Neural cell (in vitro differentiated cells): ENCODE measurements around the gene GJE1. TPM values are rescaled to one million over a fixed set of nuclear protein-coding genes. Genes with fewer than 3 reads are reported as not detected.
"Not testable (repeated sequence)": the region's sequence is repeated elsewhere in the genome, so short reads cannot be mapped to it uniquely, and the experiment has no call there.

ENCODE experiments used
- H2AFZ ChIP-seq: fragments of 200-600, 300-800 bp; sonication (generic), shearing (Covaris generic); 2 replicates; pipeline ENCODE4 v1.6.0; 2014; ENCODE audit warnings: low read depth, mild to moderate bottlenecking, antibody characterized with exemption, low read length, moderate library complexity
- H3F3A ChIP-seq: fragments of 200-600 bp; shearing (Covaris generic); 2 replicates; pipeline ENCODE4 v1.6.1; 2016; ENCODE audit warnings: mild to moderate bottlenecking, moderate library complexity, mixed read lengths, antibody characterized with exemption, low read length; ENCODE audit not compliant: insufficient read depth, poor library complexity, severe bottlenecking
- H3K27ac ChIP-seq: fragments of 200-600, 300-800 bp; sonication (generic), shearing (Covaris generic); 2 replicates; pipeline ENCODE4 v1.5.1; 2014; ENCODE audit warnings: mild to moderate bottlenecking, low read length, moderate library complexity
- H3K27me3 ChIP-seq: fragments of 300-800, 200-600 bp; sonication (generic), shearing (Covaris generic); 2 replicates; pipeline ENCODE4 v1.6.0; 2014; ENCODE audit warnings: mild to moderate bottlenecking, low read depth, low read length, moderate library complexity; ENCODE audit not compliant: insufficient read depth
- H3K36me3 ChIP-seq: fragments of 300-800, 200-600 bp; sonication (generic), shearing (Covaris generic); 2 replicates; pipeline ENCODE4 v1.5.1; 2014; ENCODE audit warnings: mild to moderate bottlenecking, antibody characterized with exemption, low read length, moderate library complexity; ENCODE audit not compliant: insufficient read depth
- H3K4me2 ChIP-seq: fragments of 300-800, 200-600 bp; sonication (generic), shearing (Covaris generic); 2 replicates; pipeline ENCODE4 v1.6.0; 2014; ENCODE audit warnings: mild to moderate bottlenecking, low read length
- H3K4me3 ChIP-seq: fragments of 300-800, 200-600 bp; sonication (generic), shearing (Covaris generic); 2 replicates; pipeline ENCODE4 v1.5.1; 2014; ENCODE audit warnings: mild to moderate bottlenecking, low read length, moderate library complexity
- H3K79me2 ChIP-seq: fragments of 200-600 bp; shearing (Covaris generic); replicated peaks from 2 replicates; pipeline ENCODE4 v1.6.0; 2014; ENCODE audit warnings: mild to moderate bottlenecking, low read length, moderate library complexity; ENCODE audit not compliant: insufficient read depth
- H3K9ac ChIP-seq: fragments of 300-800, 200-600 bp; sonication (generic), shearing (Covaris generic); 2 replicates; pipeline ENCODE4 v1.6.1; 2016; ENCODE audit warnings: mild to moderate bottlenecking, low read length, mixed read lengths
- H3K9me2 ChIP-seq: fragments of 200-600 bp; shearing (Covaris generic); 2 replicates; pipeline ENCODE4 v1.6.1; 2016; ENCODE audit warnings: mild to moderate bottlenecking, low read length, mixed read lengths; ENCODE audit not compliant: insufficient read depth
- H3K9me3 ChIP-seq: fragments of 200-600, 300-800 bp; sonication (generic), shearing (Covaris generic); 2 replicates; pipeline ENCODE4 v1.6.1; 2016; ENCODE audit warnings: mild to moderate bottlenecking, mixed run types, low read length, moderate library complexity, mixed read lengths
- H4K20me1 ChIP-seq: fragments of 200-600 bp; shearing (Covaris generic); 2 replicates; pipeline ENCODE4 v1.6.1; 2016; ENCODE audit warnings: mild to moderate bottlenecking, mixed run types; ENCODE audit not compliant: insufficient read depth
- CTCF ChIP-seq: fragments of 450-650 bp; IDR thresholded peaks from 2 replicates; pipeline ENCODE4 v1.5.1; 2014; ENCODE audit warnings: antibody characterized with exemption, mild to moderate bottlenecking, moderate library complexity; ENCODE audit not compliant: poor library complexity, severe bottlenecking
- EP300 ChIP-seq: fragments of 450-650 bp; conservative IDR thresholded peaks from 2 replicates; pipeline ENCODE4 v1.6.1; 2014; ENCODE audit warnings: antibody characterized with exemption, mild to moderate bottlenecking, moderate library complexity; ENCODE audit not compliant: poor library complexity, severe bottlenecking
- EZH2 ChIP-seq: fragments of 200-600, 300-800 bp; shearing (Covaris generic), sonication (generic); IDR thresholded peaks from 2 replicates; pipeline ENCODE4 v1.6.1; 2014; ENCODE audit warnings: antibody characterized with exemption, low read length, borderline replicate concordance, mild to moderate bottlenecking; ENCODE audit not compliant: insufficient read depth, poor library complexity, severe bottlenecking
- MXI1 ChIP-seq: fragments of 450-650 bp; conservative IDR thresholded peaks from 2 replicates; pipeline ENCODE4 v1.6.1; 2014; ENCODE audit warnings: antibody characterized with exemption, mild to moderate bottlenecking; ENCODE audit not compliant: poor library complexity, severe bottlenecking
- POLR2AphosphoS5 ChIP-seq: IDR thresholded peaks from 2 replicates; pipeline ENCODE4 v1.6.1; 2012
- RAD21 ChIP-seq: fragments of 450-650 bp; conservative IDR thresholded peaks from 2 replicates; pipeline ENCODE4 v1.6.1; 2014; ENCODE audit warnings: antibody characterized with exemption, mild to moderate bottlenecking, moderate library complexity
- REST ChIP-seq: IDR thresholded peaks from 2 replicates; pipeline ENCODE4 v1.6.1; 2012; ENCODE audit warnings: borderline replicate concordance
- SMC3 ChIP-seq: fragments of 450-650 bp; conservative IDR thresholded peaks from 2 replicates; pipeline ENCODE4 v1.6.1; 2014; ENCODE audit warnings: antibody characterized with exemption, mild to moderate bottlenecking, moderate library complexity; ENCODE audit not compliant: poor library complexity
- TAF1 ChIP-seq: IDR thresholded peaks from 2 replicates; pipeline ENCODE4 v1.6.1; 2012; ENCODE audit warnings: low read depth
- polyA plus RNA-seq: library from polyadenylated mRNA; depleted of rRNA; stranded (reverse); fragments of >200 nt; gene quantifications from 2 replicates; pipeline ENCODE4 v1.2.3, GENCODE V29; 2014

GJE1 gene
- polyA plus RNA-seq, 1 donor from 2014 or later: not detected

- Histone ChIP-seq H3K9me3 (no peaks in the 10 kb centered on the region), H3K36me3 (no peaks in the 10 kb centered on the region)
- TF ChIP-seq MXI1 (no peak), REST (no peak), POLR2AphosphoS5 (no peak), RAD21 (no peak), CTCF (no peak), SMC3 (no peak), EZH2 (no peak), EP300 (no peak), TAF1 (no peak)
These were observed 1.9 kb upstream of the GJE1 start for GRCh38 chr6:142130814-142131213.

GRCh38 chr6:142138876-142139275 lies 6.2 kb downstream of the GJE1 start:
- Histone ChIP-seq H3F3A (no peaks in the 10 kb centered on the region), H3K9ac (no peak overlapping the region), H3K9me2 (no peaks in the 10 kb centered on the region), H3K4me2 (no peak overlapping the region), H3K79me2 (no peaks in the 10 kb centered on the region), H3K36me3 (no peaks in the 10 kb centered on the region), H3K4me3 (no peak overlapping the region), H2AFZ (no peak overlapping the region), H4K20me1 (no peaks in the 10 kb centered on the region), H3K27ac (no peak overlapping the region), H3K9me3 (no peaks in the 10 kb centered on the region), H3K27me3 (no peaks in the 10 kb centered on the region)
- TF ChIP-seq CTCF: no peak
- no peak for TF ChIP-seq RAD21
- TF ChIP-seq TAF1: no peak
- TF ChIP-seq EZH2: no peak
- no peak for TF ChIP-seq SMC3
- TF ChIP-seq MXI1: no peak
- TF ChIP-seq POLR2AphosphoS5: no peak
- TF ChIP-seq EP300: no peak
- TF ChIP-seq REST: no peak

More at GRCh38 chr6:142130814-142131213, 1.9 kb upstream of the GJE1 start:
- H3K79me2 ChIP-seq: no peaks in the 10 kb centered on the region
- no peaks in the 10 kb centered on the region for H4K20me1 ChIP-seq
- no peak overlapping the region for H3K9ac ChIP-seq
- no peak overlapping the region for H2AFZ ChIP-seq
- no peak overlapping the region for H3K27ac ChIP-seq
- H3F3A ChIP-seq: no peaks in the 10 kb centered on the region
- H3K4me3 ChIP-seq: no peak overlapping the region
- no peaks in the 10 kb centered on the region for H3K27me3 ChIP-seq
- H3K4me2 ChIP-seq: no peak overlapping the region
- no peaks in the 10 kb centered on the region for H3K9me2 ChIP-seq

GRCh38 chr6:142141531-142141930 lies 8.8 kb downstream of the GJE1 start:
- not testable (repeated sequence) for H3K79me2 ChIP-seq, H3K27ac ChIP-seq, H4K20me1 ChIP-seq, H3K27me3 ChIP-seq, H3K9me2 ChIP-seq, H2AFZ ChIP-seq, H3K4me2 ChIP-seq, H3K4me3 ChIP-seq, H3K9me3 ChIP-seq, H3F3A ChIP-seq, H3K9ac ChIP-seq, H3K36me3 ChIP-seq
